HG02938 (cell line): ENCODE results near the gene DCAF4.
"Not testable (repeated sequence)": the region's sequence is repeated elsewhere in the genome, so short reads cannot be mapped to it uniquely, and the experiment has no call there.

Experiments used
- ATAC-seq: cut with Tn5 transposase; IDR thresholded peaks from one replicate; pipeline ENCODE4 v1.9.1; 2021; ENCODE audit warnings: mild to moderate bottlenecking, moderate library complexity; ENCODE audit not compliant: unreplicated experiment

The DCAF4 gene

DNA sequence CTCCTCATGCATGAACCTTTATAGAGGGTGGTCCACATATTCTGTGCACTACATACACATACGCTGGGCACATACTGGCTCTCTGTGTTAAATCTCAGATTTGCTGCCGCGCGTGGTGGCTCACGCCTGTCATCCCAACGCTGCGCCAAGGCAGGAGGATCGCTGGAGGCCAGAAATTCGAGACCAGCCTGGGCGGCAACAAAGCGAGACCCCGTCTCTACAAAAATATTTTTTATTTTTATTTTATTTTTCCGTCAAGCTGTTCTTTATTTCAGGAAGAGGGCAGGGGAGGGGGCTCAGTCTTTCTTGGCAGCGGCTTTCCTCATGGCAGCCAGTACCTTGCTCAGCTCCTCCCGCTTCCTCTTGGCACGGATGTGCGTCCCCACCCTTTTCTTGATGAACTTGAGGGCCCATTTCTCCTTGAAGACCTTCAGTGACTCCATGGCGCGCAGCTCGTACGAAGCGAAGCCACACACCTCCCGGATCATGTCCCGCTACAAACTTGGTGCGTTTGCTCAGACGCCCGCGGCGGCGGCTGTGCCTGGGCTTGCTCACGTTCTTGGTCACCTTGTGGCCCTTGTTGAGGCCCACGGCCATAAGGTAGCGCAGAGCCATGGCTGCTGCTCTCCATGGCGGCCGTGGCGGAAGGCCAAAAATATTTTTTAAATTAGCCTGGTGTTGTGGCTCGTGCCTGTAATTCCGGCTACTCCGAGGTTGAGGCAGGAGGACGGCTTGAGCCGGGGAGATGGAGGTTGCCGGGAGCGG is 3.2 kb downstream of the DCAF4 start:
- ATAC-seq: no peak

GRCh38 chr14:72932893-72933292 is 6.6 kb downstream of the DCAF4 start:
- no peak for ATAC-seq

GRCh38 chr14:72939630-72940029 is 13.4 kb downstream of the DCAF4 start:
- ATAC-seq: no peak

GRCh38 chr14:72941286-72941985 is 15.2 kb downstream of the DCAF4 start:
- no peak for ATAC-seq

DNA sequence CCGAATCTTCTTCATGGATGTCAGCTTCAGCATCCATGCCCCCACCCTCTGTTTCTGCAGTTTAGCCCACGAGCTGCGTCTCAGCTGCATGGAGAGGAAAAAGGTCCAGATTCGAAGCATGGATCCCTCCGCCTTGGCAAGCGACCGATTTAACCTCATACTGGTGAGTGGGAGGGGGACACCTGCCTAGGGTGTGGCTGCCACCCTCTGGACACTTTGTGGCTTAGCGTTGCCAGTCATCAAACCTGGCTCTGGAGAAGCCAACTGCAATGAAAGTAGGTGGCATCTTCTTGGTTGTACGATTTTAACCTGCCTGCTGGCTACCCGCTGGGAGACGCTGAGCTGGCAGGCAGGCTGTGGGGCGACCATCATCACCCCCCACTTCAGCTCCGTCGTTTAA is 16.7 kb downstream of the DCAF4 start:
- ATAC-seq: no peak

- ATAC-seq: no peak
Observed at GRCh38 chr14:72943876-72944430, 17.7 kb downstream of the DCAF4 start.

DNA sequence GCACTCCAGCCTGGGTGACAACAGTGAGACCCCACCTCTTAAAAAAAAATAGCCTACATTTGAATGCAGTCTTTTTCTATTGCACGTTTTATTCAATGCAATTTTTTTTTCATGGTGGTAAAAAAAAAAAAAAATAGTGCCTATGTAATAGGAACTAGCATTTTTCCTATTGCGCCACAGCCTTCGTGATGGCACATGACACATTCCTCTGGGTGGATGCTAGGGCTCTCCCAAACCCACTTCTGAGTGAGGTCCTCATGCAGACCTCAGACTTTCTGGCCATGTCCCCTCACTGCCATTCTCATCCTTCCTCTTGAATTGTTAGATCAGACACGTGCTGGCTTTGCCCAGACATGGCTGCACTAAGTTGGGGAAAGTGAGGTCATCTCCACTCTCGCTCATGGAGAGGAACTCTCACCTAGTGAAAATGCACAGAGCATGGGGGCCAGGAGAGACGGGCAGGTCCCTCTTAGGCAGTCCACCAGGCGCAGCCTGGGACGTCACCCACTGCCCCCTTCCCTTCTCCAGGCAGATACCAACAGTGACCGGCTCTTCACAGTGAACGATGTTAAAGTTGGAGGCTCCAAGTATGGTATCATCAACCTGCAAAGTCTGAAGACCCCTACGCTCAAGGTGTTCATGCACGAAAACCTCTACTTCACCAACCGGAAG is 19.2 kb downstream of the DCAF4 start:
- no peak for ATAC-seq

DNA sequence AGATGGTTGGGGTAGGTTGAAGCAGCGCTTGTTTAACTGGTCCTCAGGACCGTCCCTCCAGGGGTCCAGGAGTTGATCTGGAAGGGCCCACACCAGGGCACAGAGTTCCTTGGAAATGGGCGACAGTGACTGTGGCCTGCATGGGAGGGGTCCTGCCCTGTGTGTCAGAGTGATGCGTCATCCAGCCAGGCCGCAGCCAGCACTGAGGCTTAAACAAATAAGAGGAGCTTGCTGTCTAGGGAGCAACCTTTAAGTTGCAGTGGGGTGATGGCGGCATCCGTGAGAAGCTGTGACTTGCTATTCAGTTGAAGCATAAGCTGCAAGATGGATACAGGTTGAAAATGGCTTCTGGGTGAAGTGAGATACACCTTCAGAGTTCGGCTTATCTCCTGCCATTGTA is 20.2 kb downstream of the DCAF4 start:
- no peak for ATAC-seq

DNA sequence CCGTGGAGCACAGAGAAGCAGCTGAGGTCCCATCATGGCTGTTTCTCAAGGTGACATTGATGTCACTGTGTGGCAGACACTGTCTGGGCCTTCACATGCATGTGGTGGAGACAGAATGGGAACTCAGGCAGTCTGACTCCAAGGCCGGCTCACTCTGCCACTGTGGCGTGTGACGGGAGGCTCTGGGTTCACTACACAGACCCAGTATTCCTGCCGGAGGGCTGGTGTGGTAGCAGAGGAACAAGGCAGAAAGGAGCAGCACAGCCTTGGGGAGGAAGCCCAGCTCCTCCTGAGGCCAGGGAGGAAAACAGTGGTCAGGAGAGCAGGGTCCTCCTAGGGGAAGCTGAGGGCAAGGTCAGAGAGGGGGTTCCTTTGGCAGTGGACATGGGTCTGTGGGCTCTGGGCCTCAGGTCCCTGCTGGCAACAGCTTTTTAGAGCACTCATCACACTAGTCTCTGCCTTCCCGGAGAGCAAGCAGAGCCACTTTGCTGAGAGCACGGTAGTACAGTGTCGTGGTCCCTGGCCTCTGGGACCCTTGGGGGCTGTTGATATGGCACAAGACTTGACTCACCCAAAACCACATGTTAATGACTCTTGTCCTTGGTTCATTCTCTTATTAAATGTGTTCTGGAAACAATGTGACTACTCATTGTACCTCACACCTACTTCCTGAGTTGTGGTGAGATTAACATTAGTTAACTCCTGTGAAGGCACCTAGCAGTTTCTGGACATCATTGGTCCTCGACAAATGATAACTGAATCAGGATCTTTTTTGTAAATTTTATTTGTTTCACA is 21.3 kb downstream of the DCAF4 start:
- ATAC-seq: no peak

DNA sequence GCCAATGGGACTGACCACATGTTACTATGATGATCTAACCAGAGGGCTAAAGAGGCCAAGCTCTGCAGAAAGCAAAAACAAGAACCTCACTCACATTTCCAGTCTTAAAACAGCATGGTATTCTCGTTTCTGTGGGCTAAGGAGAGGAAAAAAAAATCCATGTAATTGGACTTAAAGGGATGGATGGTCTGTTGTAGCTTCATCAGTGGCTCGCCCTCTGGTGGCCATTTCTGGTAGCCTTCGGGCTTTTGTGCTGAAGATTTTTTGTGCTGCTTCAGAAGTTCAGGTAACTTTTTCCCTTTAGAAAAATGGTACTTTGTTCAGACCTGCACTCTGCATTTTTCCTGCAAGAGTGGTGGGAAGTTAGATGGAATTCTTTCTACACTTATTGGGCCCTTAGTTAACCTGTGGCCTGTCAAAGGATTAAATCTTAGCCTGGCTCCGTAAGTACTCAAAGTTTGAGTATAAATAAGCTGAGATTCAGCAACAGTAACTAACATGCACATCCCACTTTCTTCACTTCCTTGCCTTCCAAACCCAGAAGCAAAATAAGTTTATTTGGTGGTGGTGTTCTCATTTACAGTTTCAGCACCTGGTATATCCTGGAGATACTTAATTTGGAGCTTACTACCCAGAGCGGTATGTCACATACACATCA is 22.3 kb downstream of the DCAF4 start:
- ATAC-seq: no peak

DNA sequence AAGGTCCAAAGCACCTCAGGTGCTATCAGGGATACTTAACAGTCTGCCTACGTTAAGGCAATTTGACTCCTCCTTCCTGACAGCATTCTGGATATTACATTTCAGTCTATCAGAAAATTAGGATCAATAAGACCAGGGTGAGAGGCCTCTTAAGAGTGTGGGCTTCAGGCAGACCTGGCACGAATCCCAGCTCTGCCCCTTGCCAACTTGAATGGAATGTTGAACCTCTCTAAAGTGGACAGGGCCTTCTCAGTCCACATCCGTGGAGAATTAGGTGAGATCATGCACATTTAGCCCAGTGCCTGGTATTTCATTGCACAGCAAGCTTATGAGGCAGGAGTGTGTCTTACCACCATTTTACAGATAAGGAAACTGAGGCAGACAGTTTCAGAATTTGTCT is 25.9 kb downstream of the DCAF4 start:
- ATAC-seq: no peak

DNA sequence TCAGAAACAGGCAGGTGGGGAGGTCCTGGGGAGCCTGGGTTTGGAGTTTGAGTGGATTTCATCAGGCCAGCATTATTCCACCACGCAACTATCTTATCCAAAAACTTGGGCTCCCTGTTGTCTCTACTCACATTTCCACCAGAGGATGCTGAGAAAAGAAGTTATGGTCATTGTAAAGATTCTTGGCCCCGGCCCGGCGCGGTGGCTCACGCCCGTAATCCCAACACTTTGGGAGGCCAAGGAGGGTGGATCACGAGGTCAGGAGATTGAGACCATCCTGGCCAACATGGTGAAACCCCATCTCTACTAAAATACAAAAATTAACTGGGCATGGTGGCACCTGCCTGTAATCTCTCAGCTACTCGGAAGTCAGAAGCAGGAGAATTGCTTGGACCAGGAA is 30.5 kb downstream of the DCAF4 start:
- ATAC-seq: not testable (repeated sequence)

DNA sequence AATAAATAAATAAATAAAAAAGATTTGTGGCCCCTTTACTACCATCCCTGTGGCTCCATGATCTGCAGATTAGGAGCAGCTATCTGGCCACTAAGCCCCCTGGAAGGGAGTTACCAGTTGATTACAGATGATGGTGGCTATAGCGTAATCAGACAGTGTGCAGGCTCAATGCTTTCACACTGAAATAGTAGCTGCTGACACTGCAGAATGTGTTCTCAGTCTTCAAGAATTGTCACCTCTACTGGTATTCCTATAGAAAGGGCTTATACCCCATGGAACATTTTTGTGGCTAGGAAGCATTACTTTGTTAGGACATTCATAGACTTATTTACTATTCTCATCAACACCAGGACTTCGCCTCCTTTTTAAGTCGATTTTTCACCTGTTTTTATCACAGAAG is 30.9 kb downstream of the DCAF4 start:
- ATAC-seq: no peak

DNA sequence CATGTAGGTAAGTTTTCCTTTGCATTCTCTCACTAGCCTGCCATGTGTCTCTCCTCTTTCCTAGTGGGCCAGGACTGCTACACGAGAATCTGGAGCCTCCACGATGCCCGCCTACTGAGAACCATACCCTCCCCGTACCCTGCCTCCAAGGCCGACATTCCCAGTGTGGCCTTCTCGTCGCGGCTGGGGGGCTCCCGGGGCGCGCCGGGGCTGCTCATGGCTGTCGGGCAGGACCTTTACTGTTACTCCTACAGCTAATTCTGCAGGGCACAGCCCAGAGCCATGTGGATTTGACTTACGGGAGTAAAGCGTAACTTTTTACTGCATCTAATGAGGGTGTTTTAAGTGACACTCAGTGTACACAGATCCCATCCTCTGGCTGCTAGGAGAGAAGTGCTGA is 32.3 kb downstream of the DCAF4 start:
- ATAC-seq: no peak

GRCh38 chr14:72961016-72961415 is 34.8 kb downstream of the DCAF4 start:
- not testable (repeated sequence) for ATAC-seq

GRCh38 chr14:72961579-72962335 is 35.5 kb downstream of the DCAF4 start:
- no peak for ATAC-seq

- ATAC-seq: not testable (repeated sequence)
Observed at GRCh38 chr14:72962336-72962754, 36.1 kb downstream of the DCAF4 start.

DNA sequence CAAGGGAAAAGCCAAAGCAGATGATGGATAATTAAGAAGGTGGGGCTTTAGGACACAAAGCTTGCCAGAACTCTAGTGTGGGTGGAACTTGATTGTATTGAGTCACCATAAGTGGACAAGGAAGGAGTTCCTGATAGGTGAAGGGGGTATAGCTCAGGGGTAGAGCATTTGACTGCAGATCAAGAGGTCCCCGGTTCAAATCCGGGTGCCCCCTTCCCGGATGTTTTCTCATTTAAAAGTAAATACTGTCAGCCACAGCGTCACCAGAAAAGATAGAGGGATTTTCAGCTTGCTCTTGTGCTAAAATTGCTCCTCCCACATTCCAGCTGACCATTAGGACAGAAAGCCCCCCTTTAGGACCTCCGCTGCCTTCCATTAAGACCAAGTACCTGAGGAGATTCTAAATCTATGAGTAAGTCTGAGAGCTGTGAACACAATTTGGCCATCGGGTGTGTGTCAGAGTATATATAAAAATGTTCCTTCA is 36.6 kb downstream of the DCAF4 start:
- no peak for ATAC-seq

DNA sequence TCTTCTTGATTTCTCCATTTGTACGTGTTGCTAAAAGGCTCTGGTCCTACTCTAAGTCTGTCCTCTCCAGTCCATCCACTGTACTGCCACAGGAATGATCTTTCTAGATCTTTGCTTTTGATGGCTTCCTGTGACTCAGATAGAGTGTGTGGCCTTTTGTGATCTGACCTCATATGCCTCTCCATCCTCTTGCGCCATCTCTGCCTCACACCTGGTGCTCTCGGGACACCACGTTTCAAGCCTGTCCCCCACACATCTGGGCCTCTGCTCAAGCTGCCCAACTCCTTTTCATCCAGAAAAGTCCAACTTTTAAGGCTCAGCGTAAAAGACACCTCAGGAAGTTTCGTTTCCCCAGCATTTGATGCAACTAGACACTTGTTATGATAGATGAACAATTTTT is 39.0 kb downstream of the DCAF4 start:
- ATAC-seq: no peak
